Panc1 (cell line): Measurements from ENCODE around the gene MUC5B. TPM values are rescaled to one million over a fixed set of nuclear protein-coding genes. Genes with fewer than 3 reads are reported as not detected.

Experiments
- ATAC-seq: fragments of 200-7000 bp; cut with Tn5 transposase; 2 replicates; pipeline ENCODE4 v1.9.1; 2020; ENCODE audit warnings: mild to moderate bottlenecking, moderate library complexity
- BruUV-seq: library from RNA; stranded (reverse); fragments of 400-500 nt; replicated peaks from 2 replicates; lab custom pipeline; 2021; lab: Mats Ljungman, UMichigan
- CTCF ChIA-PET: fragments of 300-600 bp; sonication (Branson Sonifier 250); formaldehyde crosslinking; loops from one replicate; lab custom pipeline; 2022; ENCODE audit warnings: antibody characterized with exemption; lab: Charles Lee
- POLR2A ChIA-PET: fragments of 300-600 bp; sonication (Branson Sonifier 250); formaldehyde crosslinking; loops from one replicate; lab custom pipeline; 2022; ENCODE audit warnings: antibody characterized with exemption; lab: Charles Lee
- DNase-seq: peaks from one replicate; pipeline ENCODE4 v3.0.0-alpha.2; 2010; ENCODE audit warnings: low read depth, low spot score
- H3K27ac ChIP-seq: 2 replicates; pipeline ENCODE4 v1.5.1; 2011; ENCODE audit warnings: mild to moderate bottlenecking, low read length, inconsistent platforms
- H3K27me3 ChIP-seq: fragments of 200-500 bp; sonication (Bioruptor generic); 2 replicates; pipeline ENCODE4 v1.6.0; 2014; ENCODE audit warnings: low read length, inconsistent platforms; ENCODE audit not compliant: control insufficient read depth, insufficient read depth
- H3K36me3 ChIP-seq: fragments of 200-500 bp; sonication (Bioruptor generic); 2 replicates; pipeline ENCODE4 v1.5.1; 2014; ENCODE audit warnings: inconsistent platforms, mild to moderate bottlenecking, low read length, moderate library complexity; ENCODE audit not compliant: control insufficient read depth, insufficient read depth
- H3K4me1 ChIP-seq: 2 replicates; pipeline ENCODE4 v1.5.1; 2011; ENCODE audit warnings: inconsistent platforms, mild to moderate bottlenecking, low read length, moderate library complexity; ENCODE audit not compliant: control insufficient read depth, insufficient read depth
- H3K4me3 ChIP-seq, 2 experiments: 2 replicates each; pipeline ENCODE4 v1.5.1; 2011 to 2012; ENCODE audit warnings: low read depth in 2 of 2, low read length in 2 of 2, mild to moderate bottlenecking in 2 of 2, inconsistent platforms in 1 of 2, moderate library complexity in 1 of 2
- H3K9me3 ChIP-seq: fragments of 200-500 bp; sonication (Bioruptor generic); 2 replicates; pipeline ENCODE4 v1.5.1; 2014; ENCODE audit warnings: low read depth, mild to moderate bottlenecking, inconsistent platforms, low read length, moderate library complexity; ENCODE audit not compliant: control insufficient read depth, insufficient read depth
- CTCF ChIP-seq: fragments of 450-650 bp; IDR thresholded peaks from 2 replicates; pipeline ENCODE4 v1.5.1; 2017; ENCODE audit warnings: mild to moderate bottlenecking
- POLR2AphosphoS5 ChIP-seq: IDR thresholded peaks from 2 replicates; pipeline ENCODE4 v1.6.1; 2012; ENCODE audit warnings: mild to moderate bottlenecking, low read depth, low read length, moderate library complexity
- REST ChIP-seq, 2 experiments: IDR thresholded peaks; 2 replicates each; pipeline ENCODE4 v1.6.1; 2011 to 2012; ENCODE audit warnings: low read depth in 2 of 2, control low read depth in 1 of 2, low read length in 1 of 2, mild to moderate bottlenecking in 1 of 2, moderate library complexity in 1 of 2; ENCODE audit not compliant: insufficient read depth in 1 of 2
- SIN3A ChIP-seq: IDR thresholded peaks from 2 replicates; pipeline ENCODE4 v1.6.1; 2012; ENCODE audit warnings: low read depth, mild to moderate bottlenecking, low read length, moderate library complexity, borderline replicate concordance; ENCODE audit not compliant: insufficient read depth
- TCF7L2 ChIP-seq: IDR thresholded peaks from 2 replicates; pipeline ENCODE4 v1.6.1; 2011; ENCODE audit warnings: mild to moderate bottlenecking, low read depth, low read length, inconsistent platforms
- in situ Hi-C: cut with HindIII; loops from 2 replicates; pipeline ENCODE4 v1.10.0; 2016; ENCODE audit warnings: low sequenced_read_pairs, low pct_unique_long_range_greater_than_20kb
- intact Hi-C: fragments of 100-400 bp; cut with micrococcal nuclease; formaldehyde crosslinking; loops from one replicate; pipeline ENCODE4 v1.10.0; 2022; ENCODE audit not compliant: unreplicated experiment
- total RNA-seq: library from RNA; stranded (reverse); gene quantifications from one replicate; pipeline ENCODE4 v1.2.1, GENCODE V29; 2021; ENCODE audit not compliant: unreplicated experiment

The MUC5B gene
- total RNA-seq, 1 experiment from 2014 or later, result 1.2 TPM

GRCh38 chr11:1261241-1262071 lies 38.6 kb downstream of the MUC5B start:
- no TSS peak for BruUV-seq
- no peak for TF ChIP-seq REST (IDR thresholded peaks at IDR 0.05; ENCODE audit: insufficient read depth in 1 of 2, low read depth in 2 of 2, low read length in 1 of 2)
- no peak for TF ChIP-seq POLR2AphosphoS5
- no peak for TF ChIP-seq TCF7L2
- no peak for TF ChIP-seq SIN3A
- TF ChIP-seq CTCF, result no peak
- ATAC-seq, result no peak
- DNase-seq, result no peak
- in situ Hi-C loops, result no loop called here
- Histone ChIP-seq H3K4me1 (peaks cover 19% of the 10 kb centered on the region), H3K36me3 (no peaks in the 10 kb centered on the region), H3K27ac (peak overlapping the region; percentile 82; the same call in 1 of the 2 replicates), H3K9me3 (no peaks in the 10 kb centered on the region), H3K27me3 (no peaks in the 10 kb centered on the region; the same call in 1 of the 2 replicates), H3K4me3 (peak overlapping the region; percentile 44 to 71)
- POLR2A ChIA-PET, result no interaction called here
- CTCF ChIA-PET, result interaction anchor here (0.5 to 0.6 kb wide), 2 partner anchors 203 to 605 kb away, joined by 3 to 11 read pairs; no protein-coding TSS in a partner anchor
- intact Hi-C loops, result no loop called here

GRCh38 chr11:1262172-1263006 lies 39.5 kb downstream of the MUC5B start:
- no TSS peak for BruUV-seq
- ChIA-PET POLR2A (interaction anchor here (0.6 to 0.7 kb wide), 2 partner anchors 128 to 875 kb away, joined by 3 to 5 read pairs; no protein-coding TSS in a partner anchor), CTCF (interaction anchor here (0.6 to 1.0 kb wide), 2 partner anchors 204 to 313 kb away, joined by 3 read pairs; no protein-coding TSS in a partner anchor)
- Histone ChIP-seq H3K27ac (peak overlapping the region; percentile 82), H3K4me3 (peak overlapping the region; percentile 44 to 71), H3K36me3 (no peaks in the 10 kb centered on the region), H3K9me3 (no peaks in the 10 kb centered on the region), H3K4me1 (peaks cover 19% of the 10 kb centered on the region), H3K27me3 (no peaks in the 10 kb centered on the region)
- peak; percentile 88; the same call in 1 of the 2 replicates for TF ChIP-seq POLR2AphosphoS5
- TF ChIP-seq REST (IDR thresholded peaks at IDR 0.05; ENCODE audit: insufficient read depth in 1 of 2, low read depth in 2 of 2, low read length in 1 of 2), result peak in 1 of 2 experiments; percentile 50; a peak in 1 of 4 replicates
- 0 out of 2 replicates have a peak, but pooled peaks have one; percentile 24 for TF ChIP-seq TCF7L2
- no peak for TF ChIP-seq SIN3A
- in situ Hi-C loops (no loop called here), intact Hi-C loops (no loop called here)
- peak; percentile 83 for ATAC-seq
- peak; percentile 54 for DNase-seq
